T1000 (cell line): ENCODE results near the gene KLF3.
"Not testable (repeated sequence)": the region's sequence is repeated elsewhere in the genome, so short reads cannot be mapped to it uniquely, and the experiment has no call there.

Source experiments
- DNase-seq: peaks from one replicate; lab custom pipeline; 2025; ENCODE audit warnings: mixed read lengths; lab: John Stamatoyannopoulos, UW

Gene KLF3

GRCh38 chr4:38663801-38664705 is at the start of gene KLF3:
KLF3 (plus strand) TSS chr4:38664199; CDS start chr4:38680626, 16,427 bp downstream.
- DNase-seq, result peak; percentile 92

GRCh38 chr4:38614231-38614630 is 49.8 kb upstream of the KLF3 start:
- DNase-seq, result no peak

GRCh38 chr4:38615847-38616246 is 48.2 kb upstream of the KLF3 start:
- DNase-seq, result no peak

- DNase-seq, result no peak
Observed at GRCh38 chr4:38618505-38618904, 45.5 kb upstream of the KLF3 start.

GRCh38 chr4:38619316-38619715 is 44.7 kb upstream of the KLF3 start:
- no peak for DNase-seq

- no peak for DNase-seq
Observed at GRCh38 chr4:38620065-38620464, 43.9 kb upstream of the KLF3 start.

GRCh38 chr4:38620527-38621027 is 43.4 kb upstream of the KLF3 start:
- DNase-seq, result no peak

GRCh38 chr4:38621028-38621684 is 42.8 kb upstream of the KLF3 start:
- no peak for DNase-seq

GRCh38 chr4:38621831-38622230 is 42.2 kb upstream of the KLF3 start:
- DNase-seq, result no peak

GRCh38 chr4:38622340-38622739 is 41.7 kb upstream of the KLF3 start:
- DNase-seq, result not testable (repeated sequence)

GRCh38 chr4:38623260-38623659 is 40.7 kb upstream of the KLF3 start:
- no peak for DNase-seq

GRCh38 chr4:38624311-38624710 is 39.7 kb upstream of the KLF3 start:
- DNase-seq, result no peak

GRCh38 chr4:38625508-38625907 is 38.5 kb upstream of the KLF3 start:
- no peak for DNase-seq

GRCh38 chr4:38626901-38627444 is 37.0 kb upstream of the KLF3 start:
- not testable (repeated sequence) for DNase-seq

GRCh38 chr4:38630519-38630918 is 33.5 kb upstream of the KLF3 start:
- no peak for DNase-seq

- no peak for DNase-seq
Observed at GRCh38 chr4:38634047-38634759, 29.8 kb upstream of the KLF3 start.

- DNase-seq, result no peak
Observed at GRCh38 chr4:38639242-38639641, 24.8 kb upstream of the KLF3 start.

- no peak for DNase-seq
Observed at GRCh38 chr4:38641811-38642210, 22.2 kb upstream of the KLF3 start.

- no peak for DNase-seq
Observed at GRCh38 chr4:38644201-38644600, 19.8 kb upstream of the KLF3 start.

- no peak for DNase-seq
Observed at GRCh38 chr4:38647101-38647819, 16.7 kb upstream of the KLF3 start.

- DNase-seq, result no peak
Observed at GRCh38 chr4:38650133-38650532, 13.9 kb upstream of the KLF3 start.
